Right atrium auricular region (tissue), 2 donors: ENCODE results near the gene FGF22. TPM values are rescaled to one million over a fixed set of nuclear protein-coding genes. Genes with fewer than 3 reads are reported as not detected.

Experiments used
- DNase-seq: peaks from one replicate; pipeline ENCODE4 v3.0.0-alpha.2; 2019; ENCODE audit warnings: low spot score
- H3K27ac ChIP-seq, 2 donors: fragments of 200-600 bp; sonication (generic); 1 replicate in 1 of 2; 2 replicates in 1 of 2; pipeline ENCODE4 v1.5.1; 2016 to 2019
- H3K27me3 ChIP-seq, 2 donors: fragments of 200-600 bp; sonication (generic); one replicate each; pipeline versions ENCODE4 v1.5.1 to v1.6.0; 2017 to 2019
- H3K36me3 ChIP-seq: fragments of 200-600 bp; sonication (generic); one replicate; pipeline ENCODE4 v1.5.1; 2016
- H3K4me1 ChIP-seq, 2 donors: fragments of 200-600 bp; sonication (generic); one replicate each; pipeline versions ENCODE4 v1.5.1 to v1.6.0; 2017 to 2019
- H3K4me3 ChIP-seq, 2 donors: fragments of 200-600 bp; sonication (generic); 1 replicate in 1 of 2; 2 replicates in 1 of 2; pipeline ENCODE4 v1.5.1; 2017 to 2019; ENCODE audit warnings: mild to moderate bottlenecking in 1 of 2, moderate library complexity in 1 of 2
- H3K9me3 ChIP-seq, 2 donors: fragments of 200-600 bp; sonication (generic); one replicate each; pipeline ENCODE4 v1.5.1; 2019
- total RNA-seq, 2 donors: library from RNA; depleted of rRNA; stranded (reverse); fragments of >200 nt; gene quantifications; one replicate each; pipeline ENCODE4 v1.1.0, GENCODE V29; 2016
- TF ChIP-seq, protein P1 (sequence below), 2 donors: fragments of 200-600 bp; sonication (generic); IDR thresholded peaks; one replicate each; pipeline ENCODE4 v1.5.1; 2019; ENCODE audit warnings: antibody characterized with exemption in 2 of 2

FGF22 gene
- total RNA-seq, 2 donors from 2014 or later: 0.35 to 0.37 TPM

- no peak for DNase-seq
- no peaks in the 10 kb centered on the region for H3K9me3 ChIP-seq
- TF ChIP-seq, protein P1, sequence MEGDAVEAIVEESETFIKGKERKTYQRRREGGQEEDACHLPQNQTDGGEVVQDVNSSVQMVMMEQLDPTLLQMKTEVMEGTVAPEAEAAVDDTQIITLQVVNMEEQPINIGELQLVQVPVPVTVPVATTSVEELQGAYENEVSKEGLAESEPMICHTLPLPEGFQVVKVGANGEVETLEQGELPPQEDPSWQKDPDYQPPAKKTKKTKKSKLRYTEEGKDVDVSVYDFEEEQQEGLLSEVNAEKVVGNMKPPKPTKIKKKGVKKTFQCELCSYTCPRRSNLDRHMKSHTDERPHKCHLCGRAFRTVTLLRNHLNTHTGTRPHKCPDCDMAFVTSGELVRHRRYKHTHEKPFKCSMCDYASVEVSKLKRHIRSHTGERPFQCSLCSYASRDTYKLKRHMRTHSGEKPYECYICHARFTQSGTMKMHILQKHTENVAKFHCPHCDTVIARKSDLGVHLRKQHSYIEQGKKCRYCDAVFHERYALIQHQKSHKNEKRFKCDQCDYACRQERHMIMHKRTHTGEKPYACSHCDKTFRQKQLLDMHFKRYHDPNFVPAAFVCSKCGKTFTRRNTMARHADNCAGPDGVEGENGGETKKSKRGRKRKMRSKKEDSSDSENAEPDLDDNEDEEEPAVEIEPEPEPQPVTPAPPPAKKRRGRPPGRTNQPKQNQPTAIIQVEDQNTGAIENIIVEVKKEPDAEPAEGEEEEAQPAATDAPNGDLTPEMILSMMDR (IDR thresholded peaks at IDR 0.05): no peak
These were observed 8.0 kb downstream of the FGF22 start for GRCh38 chr19:647566-648284.

DNA sequence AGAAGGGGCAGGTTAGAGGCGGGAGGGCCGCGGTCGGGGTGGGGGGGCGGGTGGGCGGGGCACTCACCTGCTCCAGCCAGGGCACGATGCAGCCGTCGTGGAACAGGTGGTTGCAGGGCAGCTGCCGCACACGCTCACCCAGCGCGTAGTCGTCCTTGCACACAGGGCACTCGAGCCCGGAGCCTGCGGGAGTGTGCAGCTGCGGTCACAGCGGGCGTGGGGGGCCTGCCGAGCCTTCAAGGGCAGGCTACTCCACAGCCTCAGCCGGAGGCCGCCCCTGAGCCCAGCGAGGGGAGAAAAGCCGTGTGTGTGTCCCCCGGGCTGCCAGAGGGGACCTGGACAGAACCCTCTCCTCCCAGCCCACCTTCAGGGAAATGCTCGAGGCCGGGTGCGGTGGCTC, 8.6 kb downstream of the FGF22 start:
- H3K4me1 ChIP-seq: no peaks in the 10 kb centered on the region
- peaks cover 65% of the 10 kb centered on the region for H3K36me3 ChIP-seq
- no peak for DNase-seq
- H3K27ac ChIP-seq: no peak overlapping the region
- no peaks in the 10 kb centered on the region for H3K9me3 ChIP-seq
- no peak overlapping the region for H3K4me3 ChIP-seq
- no peaks in the 10 kb centered on the region for H3K27me3 ChIP-seq
- TF ChIP-seq, protein P1 (IDR thresholded peaks at IDR 0.05): no peak

More at GRCh38 chr19:647566-648284, 8.0 kb downstream of the FGF22 start:
- Histone ChIP-seq H3K36me3 (peaks cover 62% of the 10 kb centered on the region), H3K27ac (no peak overlapping the region), H3K27me3 (no peaks in the 10 kb centered on the region), H3K4me3 (no peak overlapping the region), H3K4me1 (no peaks in the 10 kb centered on the region)

DNA sequence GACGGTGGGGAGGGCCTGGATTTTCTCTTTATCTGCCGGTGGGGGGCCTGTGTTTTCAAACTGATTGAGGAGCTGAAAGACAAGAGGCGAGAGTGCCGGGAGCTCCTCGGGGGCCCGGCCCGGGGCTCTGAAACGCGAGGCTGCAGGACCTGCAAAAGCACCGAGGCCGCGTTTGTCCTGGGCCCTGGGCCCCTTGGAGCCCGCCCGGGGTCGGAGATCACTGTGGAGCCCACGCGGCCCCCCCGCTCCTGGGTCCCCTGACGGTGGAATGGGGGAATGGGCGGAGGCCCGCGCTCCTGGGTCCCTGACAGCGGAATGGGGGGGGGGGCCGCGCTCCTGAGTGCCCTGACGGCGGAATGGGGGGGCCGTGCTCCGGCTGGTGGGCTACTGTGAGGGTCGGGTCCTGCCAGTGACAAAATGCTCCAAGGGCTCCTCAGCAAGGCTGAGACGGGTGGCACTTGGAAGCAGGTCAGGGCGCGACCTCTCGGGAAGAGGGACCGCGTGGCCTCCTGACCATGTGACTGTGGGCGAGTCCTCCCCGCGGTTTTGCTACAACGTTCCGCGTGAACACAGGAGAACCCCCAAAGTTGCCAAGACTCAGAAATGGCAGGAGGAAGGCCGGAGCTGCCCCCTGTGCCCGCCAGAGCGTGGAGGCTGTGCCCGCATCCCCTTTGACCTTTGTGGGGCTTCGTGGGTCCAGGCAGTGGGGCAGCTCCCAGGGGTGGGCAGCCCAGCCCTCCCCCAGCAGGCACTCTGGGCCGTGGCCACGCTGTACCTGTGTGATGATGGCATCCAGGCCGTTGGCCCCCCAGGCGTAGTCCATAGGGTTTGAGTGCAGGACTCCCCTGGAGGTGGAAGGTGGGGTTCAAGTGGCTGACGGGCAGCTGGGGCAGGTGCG, 9.5 kb downstream of the FGF22 start:
- no peaks in the 10 kb centered on the region for H3K9me3 ChIP-seq
- no peak overlapping the region for H3K27ac ChIP-seq
- TF ChIP-seq, protein P1 (IDR thresholded peaks at IDR 0.05): no peak
- H3K4me3 ChIP-seq: no peak overlapping the region
- H3K27me3 ChIP-seq: no peaks in the 10 kb centered on the region
- no peaks in the 10 kb centered on the region for H3K4me1 ChIP-seq
- DNase-seq: no peak
- H3K36me3 ChIP-seq: peaks cover 71% of the 10 kb centered on the region

DNA sequence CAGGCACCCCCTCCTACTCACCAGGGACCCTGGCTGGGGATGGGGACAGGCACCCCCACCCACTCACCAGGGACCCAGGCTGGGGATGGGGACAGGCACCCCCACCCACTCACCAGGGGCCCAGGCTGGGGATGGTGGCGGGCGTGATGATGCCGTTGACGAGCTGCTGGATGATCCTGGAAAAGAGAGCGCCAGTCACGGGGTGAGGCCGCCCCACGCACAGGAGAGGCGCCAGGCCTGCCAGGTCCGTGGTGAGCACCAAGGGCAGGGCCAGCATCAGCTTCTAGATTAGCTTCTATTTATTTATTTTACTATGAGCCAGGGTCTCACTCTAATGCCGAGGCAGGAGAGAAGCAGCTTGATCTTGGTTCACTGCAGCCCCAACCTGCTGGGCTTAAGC, 10.4 kb downstream of the FGF22 start:
- H3K27me3 ChIP-seq: no peaks in the 10 kb centered on the region
- TF ChIP-seq, protein P1 (IDR thresholded peaks at IDR 0.05): no peak
- H3K27ac ChIP-seq: no peak overlapping the region
- H3K4me1 ChIP-seq: no peaks in the 10 kb centered on the region
- H3K36me3 ChIP-seq: peaks cover 67% of the 10 kb centered on the region
- no peaks in the 10 kb centered on the region for H3K9me3 ChIP-seq
- DNase-seq: no peak
- no peak overlapping the region for H3K4me3 ChIP-seq

GRCh38 chr19:651114-651818, 11.6 kb downstream of the FGF22 start:
- H3K4me1 ChIP-seq: peaks cover 0 to 7% of the 10 kb centered on the region in 2 donors
- no peaks in the 10 kb centered on the region for H3K9me3 ChIP-seq
- H3K4me3 ChIP-seq: no peak overlapping the region
- H3K27me3 ChIP-seq: no peaks in the 10 kb centered on the region
- peaks cover 64% of the 10 kb centered on the region for H3K36me3 ChIP-seq
- TF ChIP-seq, protein P1 (IDR thresholded peaks at IDR 0.05): no peak
- no peak overlapping the region for H3K27ac ChIP-seq
- no peak for DNase-seq
